Breast epithelium (tissue), 4 donors: Measurements from ENCODE around the gene MAPK1. TPM values are rescaled to one million over a fixed set of nuclear protein-coding genes. Genes with fewer than 3 reads are reported as not detected.

Experiments used
- DNase-seq, 2 donors: peaks; one replicate each; pipeline ENCODE4 v3.0.0-alpha.2; 2019; ENCODE audit warnings: low spot score in 2 of 2
- H3K27ac ChIP-seq, 2 donors: fragments of 200-600 bp; sonication (generic) in 1 of 2; one replicate each; pipeline ENCODE4 v1.5.1; 2016 to 2019; ENCODE audit warnings: mild to moderate bottlenecking in 1 of 2
- H3K27me3 ChIP-seq, 2 donors: fragments of 200-600 bp; sonication (generic) in 1 of 2; one replicate each; pipeline versions ENCODE4 v1.5.1 to v1.6.0; 2017 to 2019; ENCODE audit warnings: control low read depth in 1 of 2, mild to moderate bottlenecking in 1 of 2
- H3K36me3 ChIP-seq: fragments of 200-600 bp; one replicate; pipeline ENCODE4 v1.5.1; 2019
- H3K4me1 ChIP-seq, 2 donors: fragments of 200-600 bp; sonication (generic); one replicate each; pipeline ENCODE4 v1.5.1; 2016 to 2019; ENCODE audit warnings: control low read depth in 1 of 2
- H3K4me3 ChIP-seq, 3 donors: fragments of 200-600 bp; sonication (generic); 1 replicate in 2 of 3; 2 replicates in 1 of 3; pipeline ENCODE4 v1.5.1; 2016 to 2019; ENCODE audit warnings: mild to moderate bottlenecking in 3 of 3, moderate library complexity in 2 of 3
- H3K9me3 ChIP-seq, 2 donors: fragments of 200-600 bp; sonication (generic) in 1 of 2; one replicate each; pipeline ENCODE4 v1.5.1; 2016 to 2019; ENCODE audit warnings: control low read depth in 1 of 2
- POLR2A ChIP-seq: fragments of 450-650 bp; IDR thresholded peaks from one replicate; pipeline ENCODE4 v1.6.1; 2016; ENCODE audit warnings: antibody characterized with exemption, mild to moderate bottlenecking, moderate library complexity
- POLR2AphosphoS5 ChIP-seq, 3 donors: sonication (generic); formaldehyde crosslinking; IDR thresholded peaks; one replicate each; pipeline ENCODE4 v1.6.1; 2017; ENCODE audit warnings: antibody characterized with exemption in 3 of 3
- intact Hi-C: fragments of 100-400 bp; cut with DNase I; formaldehyde crosslinking; loops from one replicate; pipeline ENCODE4 v1.15.1; 2023; ENCODE audit warnings: low total_unique reads
- total RNA-seq, 3 donors: library from RNA; depleted of rRNA; stranded (reverse); fragments of >200 nt; gene quantifications; one replicate each; pipeline ENCODE4 v1.1.0, GENCODE V29; 2016
- TF ChIP-seq, protein P1 (sequence below), 3 donors: fragments of 450-650 bp; IDR thresholded peaks; one replicate each; pipeline ENCODE4 v1.5.1; 2016 to 2017; ENCODE audit warnings: antibody characterized with exemption in 3 of 3, mild to moderate bottlenecking in 3 of 3, moderate library complexity in 3 of 3

The MAPK1 gene
- total RNA-seq, 3 donors from 2014 or later, result 43.3 to 49.9 (median 44.0) TPM

DNA sequence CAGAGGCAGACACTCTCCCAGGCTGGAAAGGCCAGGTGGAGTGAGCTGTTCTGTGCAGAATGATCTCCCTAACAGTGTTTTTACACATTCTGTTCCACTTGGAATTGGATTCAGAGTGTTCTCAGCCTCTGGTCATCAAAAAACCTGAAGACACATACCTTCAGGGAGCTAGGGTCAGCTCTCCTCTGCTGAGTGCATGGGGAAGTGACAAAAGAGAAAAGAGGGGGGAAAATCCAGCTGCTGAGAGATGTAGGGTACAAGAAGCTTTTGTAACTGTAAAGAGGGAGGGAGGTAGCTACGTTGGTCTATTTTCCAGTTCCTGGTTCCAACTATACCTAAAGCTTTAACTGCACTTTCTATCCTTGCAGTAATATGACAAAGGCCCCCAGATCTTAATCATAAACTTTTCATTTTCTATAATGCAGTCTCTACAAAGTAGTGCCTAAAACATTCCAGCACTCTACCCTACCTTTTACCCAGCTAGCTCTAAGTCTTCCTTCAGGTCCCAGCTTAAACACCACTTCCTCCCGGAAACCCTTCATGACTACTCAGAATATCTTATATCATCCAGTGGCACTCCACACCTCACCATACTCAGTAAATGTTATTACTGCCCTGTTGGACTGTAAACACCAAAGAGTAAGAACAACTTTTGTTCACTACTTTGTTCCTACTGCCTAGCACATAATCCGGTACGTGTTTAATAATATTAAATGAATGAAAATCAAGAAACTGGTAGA lies 9.2 kb downstream of the MAPK1 start:
- no peak overlapping the region for H3K4me3 ChIP-seq
- H3K27ac ChIP-seq, result no peak overlapping the region
- DNase-seq, result no peak
- H3K4me1 ChIP-seq, result no peaks in the 10 kb centered on the region
- intact Hi-C loops, result no loop called here
- H3K9me3 ChIP-seq, result no peaks in the 10 kb centered on the region
- no peaks in the 10 kb centered on the region for H3K27me3 ChIP-seq
- no peaks in the 10 kb centered on the region for H3K36me3 ChIP-seq
- TF ChIP-seq, protein P1, sequence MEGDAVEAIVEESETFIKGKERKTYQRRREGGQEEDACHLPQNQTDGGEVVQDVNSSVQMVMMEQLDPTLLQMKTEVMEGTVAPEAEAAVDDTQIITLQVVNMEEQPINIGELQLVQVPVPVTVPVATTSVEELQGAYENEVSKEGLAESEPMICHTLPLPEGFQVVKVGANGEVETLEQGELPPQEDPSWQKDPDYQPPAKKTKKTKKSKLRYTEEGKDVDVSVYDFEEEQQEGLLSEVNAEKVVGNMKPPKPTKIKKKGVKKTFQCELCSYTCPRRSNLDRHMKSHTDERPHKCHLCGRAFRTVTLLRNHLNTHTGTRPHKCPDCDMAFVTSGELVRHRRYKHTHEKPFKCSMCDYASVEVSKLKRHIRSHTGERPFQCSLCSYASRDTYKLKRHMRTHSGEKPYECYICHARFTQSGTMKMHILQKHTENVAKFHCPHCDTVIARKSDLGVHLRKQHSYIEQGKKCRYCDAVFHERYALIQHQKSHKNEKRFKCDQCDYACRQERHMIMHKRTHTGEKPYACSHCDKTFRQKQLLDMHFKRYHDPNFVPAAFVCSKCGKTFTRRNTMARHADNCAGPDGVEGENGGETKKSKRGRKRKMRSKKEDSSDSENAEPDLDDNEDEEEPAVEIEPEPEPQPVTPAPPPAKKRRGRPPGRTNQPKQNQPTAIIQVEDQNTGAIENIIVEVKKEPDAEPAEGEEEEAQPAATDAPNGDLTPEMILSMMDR (IDR thresholded peaks at IDR 0.05), result no peak

DNA sequence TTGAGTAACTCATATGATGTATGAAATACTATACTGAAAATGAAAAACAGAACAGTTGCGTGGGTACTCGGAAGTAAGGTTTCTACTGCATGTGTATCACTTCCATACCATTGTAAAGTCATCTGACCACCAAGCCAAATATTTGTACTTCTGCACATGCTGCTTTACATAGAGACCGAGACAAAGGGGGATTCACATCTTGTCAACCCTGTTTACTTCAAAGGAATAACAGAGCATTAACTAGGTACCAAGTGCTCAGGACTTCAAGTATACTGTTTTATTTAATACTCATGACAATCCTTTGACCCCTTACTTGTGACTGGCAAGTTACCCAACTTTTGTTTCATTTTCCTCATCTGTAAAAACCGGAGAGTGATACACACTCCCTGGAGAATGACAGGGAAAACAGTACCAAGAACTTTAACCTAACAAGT lies 9.9 kb downstream of the MAPK1 start:
- Histone ChIP-seq H3K4me1 (no peaks in the 10 kb centered on the region), H3K36me3 (no peaks in the 10 kb centered on the region), H3K4me3 (no peak overlapping the region), H3K9me3 (no peaks in the 10 kb centered on the region), H3K27me3 (no peaks in the 10 kb centered on the region), H3K27ac (no peak overlapping the region)
- intact Hi-C loops, result loop anchor here (2.0 kb wide), 1 partner anchor 47 kb away; no protein-coding TSS in a partner anchor
- TF ChIP-seq, protein P1 (IDR thresholded peaks at IDR 0.05), result no peak
- TF ChIP-seq POLR2AphosphoS5 (IDR thresholded peaks at IDR 0.05) (no peak), POLR2A (no peak)
- no peak for DNase-seq

DNA sequence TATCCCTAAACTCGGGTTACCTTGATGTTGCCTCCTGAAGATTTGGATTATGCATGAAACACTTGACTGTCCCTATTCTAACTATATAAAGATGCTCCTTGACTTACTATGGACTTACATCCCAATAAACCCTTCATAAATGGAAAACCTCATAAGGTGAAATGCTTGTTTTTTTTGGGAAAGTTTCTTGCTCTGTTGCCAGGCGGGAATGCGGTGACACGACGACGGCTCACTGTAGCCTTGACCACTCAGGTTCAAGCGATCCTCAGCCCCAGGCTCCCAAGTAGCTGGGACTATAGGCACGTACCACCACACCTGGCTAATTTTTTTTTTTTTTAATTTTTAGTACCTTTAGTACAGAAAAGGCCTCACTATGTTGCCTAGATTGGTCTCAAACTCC lies 10.6 kb downstream of the MAPK1 start:
- Histone ChIP-seq H3K27me3 (no peaks in the 10 kb centered on the region), H3K4me3 (no peak overlapping the region), H3K4me1 (no peaks in the 10 kb centered on the region), H3K9me3 (no peaks in the 10 kb centered on the region), H3K36me3 (no peaks in the 10 kb centered on the region), H3K27ac (no peak overlapping the region)
- TF ChIP-seq POLR2A (no peak), POLR2AphosphoS5 (IDR thresholded peaks at IDR 0.05) (no peak)
- TF ChIP-seq, protein P1 (IDR thresholded peaks at IDR 0.05), result no peak
- no peak for DNase-seq
- intact Hi-C loops, result loop anchor here (2.0 kb wide), 1 partner anchor 48 kb away; no protein-coding TSS in a partner anchor

DNA sequence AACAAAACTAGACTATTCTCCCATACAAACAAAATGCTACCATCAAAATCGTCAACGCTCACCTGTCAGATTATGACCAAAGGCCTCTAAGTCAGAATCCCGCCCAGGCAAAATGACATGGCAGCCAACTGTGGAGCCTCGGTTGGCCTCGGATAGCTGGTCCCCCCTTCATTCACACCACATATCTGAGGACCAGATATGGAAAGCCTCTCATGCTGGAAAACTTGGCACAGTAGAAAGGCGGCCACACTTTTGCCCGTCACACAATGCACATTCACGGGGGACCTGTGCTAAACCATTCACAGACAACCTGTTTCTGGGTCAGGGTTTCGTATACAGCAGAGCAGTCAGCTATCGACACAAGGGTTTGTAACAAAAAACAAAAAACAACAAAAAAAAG lies 11.2 kb downstream of the MAPK1 start:
- no peaks in the 10 kb centered on the region for H3K27me3 ChIP-seq
- H3K4me1 ChIP-seq, result no peaks in the 10 kb centered on the region
- H3K27ac ChIP-seq, result no peak overlapping the region
- no peaks in the 10 kb centered on the region for H3K9me3 ChIP-seq
- no peak for DNase-seq
- no peak overlapping the region for H3K4me3 ChIP-seq
- TF ChIP-seq, protein P1 (IDR thresholded peaks at IDR 0.05), result no peak
- TF ChIP-seq POLR2AphosphoS5 (IDR thresholded peaks at IDR 0.05), result no peak
- TF ChIP-seq POLR2A, result no peak
- H3K36me3 ChIP-seq, result no peaks in the 10 kb centered on the region
- intact Hi-C loops, result loop anchor here (2.0 kb wide), 1 partner anchor 49 kb away; no protein-coding TSS in a partner anchor

DNA sequence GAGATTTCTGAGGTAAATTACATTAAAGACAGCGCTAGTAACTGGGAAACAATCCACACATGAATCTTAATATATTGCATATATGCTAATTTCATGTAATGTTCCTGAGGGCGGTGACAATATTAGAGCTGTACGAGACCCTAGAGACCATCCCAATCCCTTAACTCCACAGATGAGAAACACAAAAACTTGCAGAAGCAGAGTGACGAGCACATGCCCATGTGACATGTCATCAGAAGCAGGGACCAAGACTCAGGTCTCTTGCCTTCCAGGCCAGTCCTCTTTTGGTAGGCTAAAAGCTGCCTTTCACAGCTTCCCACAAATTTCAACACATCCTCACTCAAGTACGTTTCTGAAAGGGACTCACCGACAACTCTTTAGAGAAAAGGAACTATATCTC lies 11.8 kb downstream of the MAPK1 start:
- DNase-seq, result no peak

More for the DNA sequence above, 11.8 kb downstream of the MAPK1 start:
- H3K4me3 ChIP-seq, result no peak overlapping the region
- H3K27me3 ChIP-seq, result no peaks in the 10 kb centered on the region
- H3K9me3 ChIP-seq, result no peaks in the 10 kb centered on the region
- TF ChIP-seq POLR2A (no peak), POLR2AphosphoS5 (IDR thresholded peaks at IDR 0.05) (no peak)
- TF ChIP-seq, protein P1 (IDR thresholded peaks at IDR 0.05), result no peak
- no peaks in the 10 kb centered on the region for H3K4me1 ChIP-seq
- no peaks in the 10 kb centered on the region for H3K36me3 ChIP-seq
- H3K27ac ChIP-seq, result no peak overlapping the region
- intact Hi-C loops, result loop anchor here (2.0 kb wide), 1 partner anchor 49 kb away; no protein-coding TSS in a partner anchor
